IPS-15b (cell line): ENCODE results near the gene ZNF605.
"Not testable (repeated sequence)": the region's sequence is repeated elsewhere in the genome, so short reads cannot be mapped to it uniquely, and the experiment has no call there.

Experiments used
- H3K27me3 ChIP-seq: one replicate; pipeline ENCODE4 v1.6.1; 2013; ENCODE audit warnings: low read length; ENCODE audit not compliant: control insufficient read depth, insufficient read depth
- H3K36me3 ChIP-seq: one replicate; pipeline ENCODE4 v1.6.1; 2013; ENCODE audit warnings: low read length; ENCODE audit not compliant: control insufficient read depth, insufficient read depth
- H3K4me1 ChIP-seq: one replicate; pipeline ENCODE4 v1.6.1; 2013; ENCODE audit warnings: mild to moderate bottlenecking, low read length; ENCODE audit not compliant: control insufficient read depth, insufficient read depth
- H3K4me3 ChIP-seq: one replicate; pipeline ENCODE4 v1.5.1; 2013; ENCODE audit warnings: low read depth, low read length
- H3K9ac ChIP-seq: one replicate; pipeline ENCODE4 v1.6.1; 2013; ENCODE audit warnings: low read depth, mild to moderate bottlenecking, low read length
- H3K9me3 ChIP-seq: one replicate; pipeline ENCODE4 v1.6.1; 2013; ENCODE audit warnings: mild to moderate bottlenecking, low read length; ENCODE audit not compliant: control insufficient read depth, insufficient read depth

The ZNF605 gene

DNA sequence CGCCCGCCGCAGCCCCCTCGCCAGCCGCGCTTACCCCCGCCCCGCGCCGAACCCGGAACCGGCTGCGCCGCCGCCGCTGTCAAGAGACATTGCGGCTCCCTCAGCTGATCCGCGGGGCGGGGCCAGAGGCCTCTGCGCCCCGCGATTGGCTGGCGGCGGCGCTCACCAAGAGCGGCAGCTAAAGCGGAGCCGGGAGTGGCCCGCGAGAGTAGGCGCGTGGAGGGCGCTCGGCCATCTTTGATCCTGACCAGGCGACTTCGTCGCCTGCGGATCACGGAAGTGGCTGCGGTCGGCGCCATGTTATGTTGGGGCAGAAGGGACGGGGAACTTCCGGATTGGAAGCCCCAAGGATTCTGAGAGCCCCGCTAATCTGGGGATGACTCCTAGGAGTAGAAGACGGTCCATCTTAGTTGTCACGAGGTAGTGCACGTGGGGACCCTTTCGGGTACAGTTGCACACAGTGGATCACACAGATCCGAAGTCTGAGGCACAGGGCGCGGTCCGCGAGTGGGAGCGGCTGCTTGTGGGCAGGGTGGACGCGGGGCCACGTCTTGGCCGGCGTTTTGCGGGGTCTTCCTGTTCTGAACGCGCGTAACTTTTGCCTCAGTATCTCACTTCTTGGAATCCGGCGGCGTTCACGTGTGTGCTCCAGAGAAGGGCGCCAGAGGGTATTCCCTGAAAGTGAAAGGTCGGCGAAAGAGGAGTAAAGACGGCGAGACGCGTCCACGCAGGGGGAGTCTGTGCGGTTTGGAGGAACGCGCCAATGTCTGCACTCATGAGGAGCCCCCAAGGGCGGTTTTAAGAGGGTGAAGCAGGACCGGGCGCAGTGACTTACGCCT lies 68.4 kb downstream of the ZNF605 start, which contains the start of gene CHFR:
Gene CHFR (minus strand): TSS at position 93 of the 839 bp plus-strand sequence. CDS start 277 bp downstream, outside the sequence.
- H3K4me1 ChIP-seq, result peaks cover 4% of the 10 kb centered on the region
- no peaks in the 10 kb centered on the region for H3K9me3 ChIP-seq
- H3K4me3 ChIP-seq, result peak within 1 kb of the TSS; percentile 90
- peak within 1 kb of the TSS; percentile 94 for H3K9ac ChIP-seq
- H3K27me3 ChIP-seq, result no peaks in the 10 kb centered on the region
- no peaks in the 10 kb centered on the region for H3K36me3 ChIP-seq

DNA sequence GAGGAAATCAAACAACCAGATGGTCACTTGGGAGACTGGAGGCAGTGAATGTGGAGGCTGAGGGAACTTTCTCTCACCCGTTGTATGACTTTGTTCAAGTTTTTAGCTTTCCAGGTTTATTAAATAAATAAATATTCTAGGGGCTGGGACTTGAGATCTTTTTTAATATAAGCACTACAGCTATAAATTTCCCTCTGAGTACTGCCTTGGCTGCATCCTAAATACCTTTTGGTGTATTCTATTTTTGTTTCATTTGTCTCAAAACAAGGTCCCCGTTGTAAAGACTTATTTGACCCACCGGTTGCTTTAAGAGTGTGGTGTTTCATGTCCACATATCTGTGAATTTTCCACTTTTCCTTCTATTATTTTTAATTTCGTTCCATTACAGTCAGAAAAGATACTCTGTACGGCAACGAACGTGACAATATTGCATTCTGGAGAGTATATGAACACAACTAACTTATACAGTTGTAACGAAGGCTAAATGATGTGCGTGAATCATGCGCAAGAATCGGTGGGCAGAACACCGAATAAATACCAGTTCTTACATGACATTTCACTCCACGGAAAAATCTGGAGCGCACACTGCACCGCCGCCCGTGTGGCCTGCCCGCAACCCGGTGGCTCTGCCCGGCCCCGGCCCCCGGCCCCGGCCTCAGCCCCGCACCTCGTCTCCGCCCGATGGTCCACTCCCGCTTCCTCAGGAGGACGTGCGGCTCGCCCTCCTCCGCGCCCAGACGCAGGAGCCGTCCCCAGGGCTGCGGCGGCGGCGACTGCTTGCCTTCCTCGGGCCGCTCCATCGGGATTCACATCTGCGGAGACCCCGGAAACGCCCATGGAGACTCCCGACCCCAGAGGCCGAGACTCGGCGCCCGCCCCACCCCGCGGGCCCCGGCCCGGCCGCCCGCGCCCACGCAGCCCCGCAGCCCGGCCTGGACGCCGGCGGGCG lies 69.3 kb downstream of the ZNF605 start:
- H3K9ac ChIP-seq, result no peak overlapping the region
- H3K27me3 ChIP-seq, result no peaks in the 10 kb centered on the region
- H3K9me3 ChIP-seq, result no peaks in the 10 kb centered on the region
- peaks cover 5% of the 10 kb centered on the region for H3K36me3 ChIP-seq
- H3K4me1 ChIP-seq, result peaks cover 4% of the 10 kb centered on the region
- H3K4me3 ChIP-seq, result peak overlapping the region; percentile 63

DNA sequence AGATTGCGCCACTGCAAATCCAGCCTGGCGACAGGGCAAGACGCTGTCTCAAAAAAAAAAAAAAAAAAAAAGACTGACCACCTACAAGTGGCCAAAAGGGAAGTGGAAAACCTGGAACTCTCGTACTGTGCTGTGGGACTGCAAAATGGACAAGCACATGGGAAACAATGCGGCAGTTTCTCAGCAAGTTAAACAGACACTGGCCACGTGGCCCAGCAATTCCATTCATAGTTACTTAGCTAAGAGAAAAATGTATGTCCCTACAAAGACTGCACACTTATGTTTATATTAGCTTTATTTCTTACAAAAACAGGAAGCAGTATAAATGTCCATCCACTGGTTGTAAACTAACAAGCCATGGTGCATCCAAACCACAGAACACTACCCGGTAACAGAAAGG lies 74.3 kb downstream of the ZNF605 start:
- peak overlapping the region; percentile 37 for H3K9ac ChIP-seq
- no peaks in the 10 kb centered on the region for H3K27me3 ChIP-seq
- no peak overlapping the region for H3K4me3 ChIP-seq
- no peaks in the 10 kb centered on the region for H3K9me3 ChIP-seq
- H3K36me3 ChIP-seq, result peaks cover 12% of the 10 kb centered on the region
- H3K4me1 ChIP-seq, result no peaks in the 10 kb centered on the region

DNA sequence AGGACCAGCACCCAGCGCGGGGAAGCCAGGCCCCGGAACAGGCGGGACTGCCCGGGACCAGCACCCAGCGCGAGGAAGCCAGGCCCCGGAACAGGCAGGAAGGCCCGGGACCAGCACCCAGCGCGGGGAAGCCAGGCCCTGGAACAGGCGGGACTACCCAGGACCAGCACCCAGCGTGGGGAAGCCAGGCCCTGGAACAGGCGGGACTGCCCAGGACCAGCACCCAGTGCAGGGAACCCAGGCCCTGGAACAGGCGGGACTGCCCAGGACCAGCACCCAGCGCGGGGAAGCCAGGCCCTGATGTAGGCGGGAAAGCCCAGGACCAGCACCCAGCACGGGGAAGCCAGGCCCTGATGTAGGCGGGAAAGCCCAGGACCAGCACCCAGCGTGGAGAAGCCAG lies 81.5 kb downstream of the ZNF605 start:
- H3K4me1 ChIP-seq, H3K27me3 ChIP-seq, H3K4me3 ChIP-seq, H3K9ac ChIP-seq, H3K9me3 ChIP-seq: not testable (repeated sequence)
- H3K36me3 ChIP-seq, result peaks cover 29% of the 10 kb centered on the region

DNA sequence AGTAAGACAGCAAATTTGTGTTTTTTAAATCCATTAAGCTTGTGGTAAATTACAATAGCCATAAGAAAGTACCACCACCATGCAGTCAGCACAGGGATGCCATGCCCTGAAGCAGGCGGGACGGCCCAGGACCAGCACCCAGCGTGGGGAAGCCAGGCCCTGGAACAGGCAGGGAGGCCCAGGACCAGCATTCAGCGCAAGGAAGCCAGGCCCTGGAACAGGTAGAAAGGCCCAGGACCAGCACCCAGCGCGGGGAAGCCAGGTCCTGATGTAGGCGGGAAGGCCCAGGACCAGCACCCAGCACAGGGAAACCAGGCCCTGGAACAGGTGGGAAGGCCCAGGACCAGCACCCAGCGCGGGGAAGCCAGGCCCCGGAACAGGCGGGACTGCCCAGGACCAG lies 81.9 kb downstream of the ZNF605 start:
- Histone ChIP-seq H3K9me3 (no peaks in the 10 kb centered on the region), H3K4me1 (no peaks in the 10 kb centered on the region), H3K36me3 (peaks cover 33% of the 10 kb centered on the region), H3K4me3 (no peak overlapping the region), H3K9ac (no peak overlapping the region), H3K27me3 (no peaks in the 10 kb centered on the region)

DNA sequence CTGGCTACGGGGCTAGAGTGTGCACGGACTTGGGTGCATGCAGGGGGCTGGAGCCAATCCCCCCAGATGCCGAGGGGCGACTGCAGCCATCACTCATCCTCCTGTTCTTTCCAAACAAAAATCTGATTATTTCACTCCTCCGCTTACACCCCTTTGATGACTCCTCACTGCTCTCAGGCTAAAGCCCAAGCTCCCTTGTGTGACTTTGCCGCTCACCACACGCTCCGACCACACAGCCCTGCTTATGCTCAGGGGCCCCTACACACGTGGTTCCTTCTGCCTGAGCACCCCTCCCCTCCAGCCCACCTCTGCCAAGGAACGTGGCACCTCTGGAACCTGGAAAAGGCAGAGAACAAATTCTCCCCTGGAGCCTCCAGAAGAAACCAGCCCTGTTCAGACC lies 82.4 kb downstream of the ZNF605 start:
- Histone ChIP-seq H3K9ac (no peak overlapping the region), H3K27me3 (no peaks in the 10 kb centered on the region), H3K9me3 (no peaks in the 10 kb centered on the region), H3K36me3 (peaks cover 34% of the 10 kb centered on the region), H3K4me3 (no peak overlapping the region), H3K4me1 (no peaks in the 10 kb centered on the region)

DNA sequence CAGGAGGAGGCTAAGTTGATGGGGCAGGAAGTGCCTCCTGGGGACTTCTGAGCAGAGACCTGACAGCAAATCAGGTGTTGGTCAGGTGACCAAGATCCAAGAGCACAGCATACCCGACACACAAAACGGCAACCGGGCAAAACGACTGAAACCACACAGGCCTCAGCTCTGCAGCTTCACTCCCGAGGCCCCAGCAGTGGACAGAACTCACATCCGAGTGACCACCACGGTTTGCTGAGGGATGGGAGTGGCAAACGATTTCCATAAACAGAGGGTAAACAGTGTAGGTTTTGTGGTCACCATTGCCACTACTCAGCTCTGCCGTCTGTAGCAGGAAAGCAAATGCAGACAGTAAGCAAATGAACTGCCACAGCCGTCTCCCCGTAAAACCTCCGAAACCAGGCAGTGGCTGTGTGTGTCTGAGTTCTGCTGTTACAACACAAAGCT lies 83.1 kb downstream of the ZNF605 start:
- Histone ChIP-seq H3K27me3 (no peaks in the 10 kb centered on the region), H3K4me3 (no peak overlapping the region), H3K4me1 (no peaks in the 10 kb centered on the region), H3K9ac (no peak overlapping the region), H3K9me3 (no peaks in the 10 kb centered on the region), H3K36me3 (peaks cover 34% of the 10 kb centered on the region)

DNA sequence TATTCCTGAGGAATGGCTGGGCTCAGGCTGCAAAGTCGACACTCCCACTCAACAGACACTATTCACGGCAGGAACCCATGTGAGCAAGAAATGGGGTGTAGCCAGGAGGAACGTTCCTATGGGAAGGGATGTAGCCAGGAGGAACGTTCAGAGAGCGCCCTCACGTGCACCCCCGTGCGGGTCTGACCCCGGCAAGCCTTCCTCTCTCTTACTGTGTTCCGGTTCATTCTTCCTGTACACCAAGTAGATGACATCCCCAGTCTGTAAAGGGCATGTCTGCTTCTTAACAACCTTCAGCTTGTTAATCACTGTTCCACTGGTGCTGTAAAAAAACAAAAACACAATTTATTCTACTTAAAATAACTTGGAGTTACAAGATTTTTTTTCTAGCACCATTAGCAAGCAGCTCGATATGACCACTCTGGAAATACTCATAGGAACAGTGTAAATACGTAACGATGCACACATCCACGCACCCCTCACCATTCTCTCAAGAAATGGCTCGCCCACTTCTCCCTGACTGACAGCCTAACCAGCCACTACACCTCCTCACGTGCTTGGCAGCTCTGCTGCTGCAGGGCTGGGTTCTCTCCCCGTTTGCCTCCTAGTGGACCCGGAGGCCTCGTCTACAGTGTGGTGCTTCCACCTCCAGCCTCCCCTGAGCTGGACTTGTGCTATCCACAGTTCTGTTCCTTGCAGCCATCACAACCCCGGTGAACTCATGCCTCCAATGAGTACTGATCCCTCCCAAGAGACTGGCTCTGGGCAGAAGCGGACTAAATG lies 83.8 kb downstream of the ZNF605 start:
- H3K4me1 ChIP-seq, result no peaks in the 10 kb centered on the region
- peaks cover 38% of the 10 kb centered on the region for H3K36me3 ChIP-seq
- no peaks in the 10 kb centered on the region for H3K9me3 ChIP-seq
- H3K4me3 ChIP-seq, result no peak overlapping the region
- H3K9ac ChIP-seq, result no peak overlapping the region
- H3K27me3 ChIP-seq, result no peaks in the 10 kb centered on the region

DNA sequence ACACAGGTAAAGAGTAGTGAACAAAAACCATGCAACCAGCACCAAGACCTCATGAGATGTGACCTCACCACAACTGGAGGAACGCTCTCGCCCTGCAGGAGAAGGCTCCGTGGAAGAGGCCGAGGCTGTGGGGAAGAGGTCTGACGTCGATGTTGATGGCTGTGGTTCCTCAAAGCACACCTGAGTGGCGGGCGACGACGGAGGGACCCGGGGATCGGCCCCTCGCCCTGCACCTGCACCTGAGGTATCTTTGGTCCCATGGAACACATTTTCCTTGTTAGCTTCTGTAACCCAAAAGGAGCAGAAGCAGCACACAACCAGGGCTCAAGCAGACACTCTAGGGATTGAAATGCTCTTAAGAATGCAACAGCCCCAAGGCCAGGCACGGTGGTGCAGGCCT lies 86.6 kb downstream of the ZNF605 start:
- no peak overlapping the region for H3K9ac ChIP-seq
- H3K27me3 ChIP-seq, result no peaks in the 10 kb centered on the region
- H3K4me3 ChIP-seq, result no peak overlapping the region
- H3K36me3 ChIP-seq, result peaks cover 34% of the 10 kb centered on the region
- no peaks in the 10 kb centered on the region for H3K4me1 ChIP-seq
- no peaks in the 10 kb centered on the region for H3K9me3 ChIP-seq
